Breast epithelium (tissue), 4 donors: ENCODE measurements around the gene CHCHD6. TPM values are rescaled to one million over a fixed set of nuclear protein-coding genes. Genes with fewer than 3 reads are reported as not detected.

Experiments
- DNase-seq, 2 donors: peaks; one replicate each; pipeline ENCODE4 v3.0.0-alpha.2; 2019; ENCODE audit warnings: low spot score in 2 of 2
- H3K27ac ChIP-seq, 2 donors: fragments of 200-600 bp; sonication (generic) in 1 of 2; one replicate each; pipeline ENCODE4 v1.5.1; 2016 to 2019; ENCODE audit warnings: mild to moderate bottlenecking in 1 of 2
- H3K27me3 ChIP-seq, 2 donors: fragments of 200-600 bp; sonication (generic) in 1 of 2; one replicate each; pipeline versions ENCODE4 v1.5.1 to v1.6.0; 2017 to 2019; ENCODE audit warnings: control low read depth in 1 of 2, mild to moderate bottlenecking in 1 of 2
- H3K36me3 ChIP-seq: fragments of 200-600 bp; one replicate; pipeline ENCODE4 v1.5.1; 2019
- H3K4me1 ChIP-seq, 2 donors: fragments of 200-600 bp; sonication (generic); one replicate each; pipeline ENCODE4 v1.5.1; 2016 to 2019; ENCODE audit warnings: control low read depth in 1 of 2
- H3K4me3 ChIP-seq, 3 donors: fragments of 200-600 bp; sonication (generic); 1 replicate in 2 of 3; 2 replicates in 1 of 3; pipeline ENCODE4 v1.5.1; 2016 to 2019; ENCODE audit warnings: mild to moderate bottlenecking in 3 of 3, moderate library complexity in 2 of 3
- H3K9me3 ChIP-seq, 2 donors: fragments of 200-600 bp; sonication (generic) in 1 of 2; one replicate each; pipeline ENCODE4 v1.5.1; 2016 to 2019; ENCODE audit warnings: control low read depth in 1 of 2
- POLR2A ChIP-seq: fragments of 450-650 bp; IDR thresholded peaks from one replicate; pipeline ENCODE4 v1.6.1; 2016; ENCODE audit warnings: antibody characterized with exemption, mild to moderate bottlenecking, moderate library complexity
- POLR2AphosphoS5 ChIP-seq, 3 donors: sonication (generic); formaldehyde crosslinking; IDR thresholded peaks; one replicate each; pipeline ENCODE4 v1.6.1; 2017; ENCODE audit warnings: antibody characterized with exemption in 3 of 3
- intact Hi-C: fragments of 100-400 bp; cut with DNase I; formaldehyde crosslinking; loops from one replicate; pipeline ENCODE4 v1.15.1; 2023; ENCODE audit warnings: low total_unique reads
- total RNA-seq, 3 donors: library from RNA; depleted of rRNA; stranded (reverse); fragments of >200 nt; gene quantifications; one replicate each; pipeline ENCODE4 v1.1.0, GENCODE V29; 2016
- TF ChIP-seq, protein P1 (sequence below), 3 donors: fragments of 450-650 bp; IDR thresholded peaks; one replicate each; pipeline ENCODE4 v1.5.1; 2016 to 2017; ENCODE audit warnings: antibody characterized with exemption in 3 of 3, mild to moderate bottlenecking in 3 of 3, moderate library complexity in 3 of 3

CHCHD6 gene, protein sequence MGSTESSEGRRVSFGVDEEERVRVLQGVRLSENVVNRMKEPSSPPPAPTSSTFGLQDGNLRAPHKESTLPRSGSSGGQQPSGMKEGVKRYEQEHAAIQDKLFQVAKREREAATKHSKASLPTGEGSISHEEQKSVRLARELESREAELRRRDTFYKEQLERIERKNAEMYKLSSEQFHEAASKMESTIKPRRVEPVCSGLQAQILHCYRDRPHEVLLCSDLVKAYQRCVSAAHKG
- 10 to 100 TPM; 12.2 to 21.2 (median 19.3) TPM for total RNA-seq

DNA sequence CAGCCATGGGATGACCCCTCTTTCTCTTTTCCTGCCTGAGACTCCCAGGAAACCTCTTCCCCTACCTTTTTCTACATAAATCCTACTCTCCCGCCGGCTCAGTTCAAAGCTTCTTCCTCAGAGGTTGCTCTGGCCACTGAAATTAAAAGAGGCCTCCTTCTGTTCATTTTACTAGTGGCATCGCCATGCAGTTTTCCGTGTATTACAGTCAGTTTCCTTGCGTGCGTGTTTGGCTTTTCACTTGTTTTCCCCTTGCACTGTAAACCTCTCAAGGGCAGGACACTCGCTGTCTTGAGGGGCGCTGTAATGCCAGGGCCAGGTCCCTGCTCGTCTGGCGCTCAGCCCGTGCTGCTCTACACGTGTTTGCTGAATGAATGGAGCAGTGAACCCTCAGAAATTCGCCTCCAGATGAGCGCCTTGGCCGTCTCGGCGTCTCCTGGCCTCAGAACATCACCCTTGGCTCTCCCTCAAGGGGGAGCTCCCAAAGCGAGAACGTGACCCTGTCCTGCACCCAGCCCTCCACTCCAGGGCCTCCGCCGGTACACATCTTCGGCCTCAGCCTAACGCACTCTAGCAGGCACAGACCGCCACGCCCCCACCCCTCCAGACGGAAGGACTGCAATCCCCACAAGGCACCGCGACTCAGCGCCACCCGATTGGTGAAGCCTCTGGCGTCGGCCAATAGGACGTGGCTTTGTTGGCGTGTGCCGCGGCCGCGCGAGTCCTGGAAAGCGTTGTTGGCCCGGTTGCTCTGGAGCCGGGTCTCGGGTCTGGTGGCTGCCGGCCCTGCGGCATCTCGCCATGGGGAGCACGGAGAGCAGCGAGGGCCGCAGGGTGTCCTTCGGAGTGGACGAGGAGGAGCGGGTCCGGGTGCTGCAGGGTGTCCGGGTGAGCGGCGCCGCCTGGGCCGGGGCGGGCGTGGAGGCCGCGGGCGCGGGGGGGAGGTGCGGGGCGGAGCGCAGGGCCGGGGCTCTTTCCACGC is at the start of gene CHCHD6:
Gene CHCHD6 (plus strand): TSS at position 729 of the 982 bp plus-strand sequence. CDS start 73 bp downstream, at position 802.
- DNase-seq, result peak; percentile 93 to 96
- TF ChIP-seq POLR2A (no peak), POLR2AphosphoS5 (IDR thresholded peaks at IDR 0.05) (peak in 2 of 3 donors; percentile 51 to 53)
- intact Hi-C loops, result no loop called here
- peaks cover 0 to 5% of the 10 kb centered on the region in 2 donors for H3K4me1 ChIP-seq
- H3K4me3 ChIP-seq, result peak within 1 kb of the TSS; percentile 71 to 99 (median 98)
- H3K36me3 ChIP-seq, result no peaks in the 10 kb centered on the region
- no peaks in the 10 kb centered on the region for H3K9me3 ChIP-seq
- H3K27me3 ChIP-seq, result no peaks in the 10 kb centered on the region
- no peak within 1 kb of the TSS for H3K27ac ChIP-seq

DNA sequence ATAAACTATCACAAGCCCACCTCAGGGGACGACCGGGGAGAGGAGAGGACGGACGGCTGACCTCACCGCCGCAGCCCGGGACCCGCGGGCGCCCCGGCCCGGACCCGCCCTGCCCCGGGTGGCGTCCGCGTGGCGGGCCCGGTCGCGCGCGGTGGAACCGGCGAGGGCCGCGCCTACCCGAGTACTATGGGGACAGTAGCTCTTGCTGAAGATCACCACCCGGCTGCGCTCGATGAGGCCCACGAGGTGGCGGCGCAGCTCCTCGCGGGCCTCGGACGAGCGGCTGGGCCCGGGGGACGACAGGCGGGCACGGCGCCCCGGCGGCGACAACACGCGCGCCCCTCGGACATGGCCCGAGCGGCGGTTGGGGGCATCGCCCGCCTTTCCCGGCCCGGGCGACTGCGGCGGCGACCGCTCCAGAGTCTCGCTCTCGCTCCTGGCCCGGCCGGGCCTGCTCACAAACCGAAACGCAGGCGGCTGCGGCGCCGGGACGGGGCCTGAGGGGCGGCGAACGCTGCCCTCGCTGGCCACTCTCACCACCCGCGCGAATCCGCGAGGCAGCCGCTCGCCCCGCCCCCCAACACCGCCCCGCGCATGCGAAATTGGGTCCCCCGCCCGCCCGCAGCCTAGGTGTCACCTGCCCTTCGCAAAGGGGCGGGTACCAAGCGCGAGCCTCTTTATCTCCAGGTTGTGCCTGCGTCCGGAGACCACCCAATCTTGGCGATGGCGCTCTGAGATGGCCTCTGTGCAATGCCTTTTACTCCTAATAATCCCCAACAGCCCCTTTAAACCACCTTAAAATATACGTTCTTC is 49.3 kb upstream of the CHCHD6 start, which contains the start of gene TXNRD3:
Gene TXNRD3 (minus strand): TSS at position 554 of the 813 bp plus-strand sequence.
- H3K27me3 ChIP-seq, result no peaks in the 10 kb centered on the region
- intact Hi-C loops, result no loop called here
- H3K4me1 ChIP-seq, result peaks cover 0 to 6% of the 10 kb centered on the region in 2 donors
- TF ChIP-seq POLR2AphosphoS5 (IDR thresholded peaks at IDR 0.05), result peak in 2 of 3 donors; percentile 27 to 34
- TF ChIP-seq, protein P1, sequence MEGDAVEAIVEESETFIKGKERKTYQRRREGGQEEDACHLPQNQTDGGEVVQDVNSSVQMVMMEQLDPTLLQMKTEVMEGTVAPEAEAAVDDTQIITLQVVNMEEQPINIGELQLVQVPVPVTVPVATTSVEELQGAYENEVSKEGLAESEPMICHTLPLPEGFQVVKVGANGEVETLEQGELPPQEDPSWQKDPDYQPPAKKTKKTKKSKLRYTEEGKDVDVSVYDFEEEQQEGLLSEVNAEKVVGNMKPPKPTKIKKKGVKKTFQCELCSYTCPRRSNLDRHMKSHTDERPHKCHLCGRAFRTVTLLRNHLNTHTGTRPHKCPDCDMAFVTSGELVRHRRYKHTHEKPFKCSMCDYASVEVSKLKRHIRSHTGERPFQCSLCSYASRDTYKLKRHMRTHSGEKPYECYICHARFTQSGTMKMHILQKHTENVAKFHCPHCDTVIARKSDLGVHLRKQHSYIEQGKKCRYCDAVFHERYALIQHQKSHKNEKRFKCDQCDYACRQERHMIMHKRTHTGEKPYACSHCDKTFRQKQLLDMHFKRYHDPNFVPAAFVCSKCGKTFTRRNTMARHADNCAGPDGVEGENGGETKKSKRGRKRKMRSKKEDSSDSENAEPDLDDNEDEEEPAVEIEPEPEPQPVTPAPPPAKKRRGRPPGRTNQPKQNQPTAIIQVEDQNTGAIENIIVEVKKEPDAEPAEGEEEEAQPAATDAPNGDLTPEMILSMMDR (IDR thresholded peaks at IDR 0.05), result no peak
- no peaks in the 10 kb centered on the region for H3K36me3 ChIP-seq
- DNase-seq, result peak; percentile 70 to 81
- peak within 1 kb of the TSS; percentile 86 to 94 for H3K27ac ChIP-seq
- H3K4me3 ChIP-seq, result peak within 1 kb of the TSS; percentile 61 to 96 (median 77)
- H3K9me3 ChIP-seq, result no peaks in the 10 kb centered on the region

DNA sequence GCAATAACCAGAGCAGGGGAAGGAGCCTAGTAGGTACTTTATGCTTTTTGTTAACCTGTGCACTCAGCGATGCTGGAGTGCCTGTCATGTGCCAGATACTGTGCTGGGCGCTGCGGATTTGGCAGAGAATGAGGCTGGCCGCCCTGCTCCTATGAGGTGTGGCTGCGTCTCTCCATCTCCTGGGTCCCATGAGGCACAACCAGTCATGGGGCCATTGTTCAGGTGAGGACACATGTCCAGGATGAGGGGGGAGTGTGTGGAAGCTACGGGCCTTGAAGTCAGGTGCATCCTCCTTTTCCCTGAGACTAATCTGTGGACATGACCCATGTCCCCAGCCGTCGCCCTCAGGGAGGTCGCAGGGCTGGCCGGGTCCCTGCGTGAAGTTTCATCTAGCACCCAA is 48.2 kb upstream of the CHCHD6 start:
- TF ChIP-seq POLR2AphosphoS5 (IDR thresholded peaks at IDR 0.05) (no peak), POLR2A (no peak)
- TF ChIP-seq, protein P1 (IDR thresholded peaks at IDR 0.05), result no peak
- peaks cover 0 to 6% of the 10 kb centered on the region in 2 donors for H3K4me1 ChIP-seq
- no peak for DNase-seq
- peaks cover 0 to 7% of the 10 kb centered on the region in 2 donors for H3K27me3 ChIP-seq
- no peaks in the 10 kb centered on the region for H3K9me3 ChIP-seq
- H3K36me3 ChIP-seq, result no peaks in the 10 kb centered on the region
- no peak overlapping the region for H3K4me3 ChIP-seq
- intact Hi-C loops, result no loop called here
- H3K27ac ChIP-seq, result no peak overlapping the region

DNA sequence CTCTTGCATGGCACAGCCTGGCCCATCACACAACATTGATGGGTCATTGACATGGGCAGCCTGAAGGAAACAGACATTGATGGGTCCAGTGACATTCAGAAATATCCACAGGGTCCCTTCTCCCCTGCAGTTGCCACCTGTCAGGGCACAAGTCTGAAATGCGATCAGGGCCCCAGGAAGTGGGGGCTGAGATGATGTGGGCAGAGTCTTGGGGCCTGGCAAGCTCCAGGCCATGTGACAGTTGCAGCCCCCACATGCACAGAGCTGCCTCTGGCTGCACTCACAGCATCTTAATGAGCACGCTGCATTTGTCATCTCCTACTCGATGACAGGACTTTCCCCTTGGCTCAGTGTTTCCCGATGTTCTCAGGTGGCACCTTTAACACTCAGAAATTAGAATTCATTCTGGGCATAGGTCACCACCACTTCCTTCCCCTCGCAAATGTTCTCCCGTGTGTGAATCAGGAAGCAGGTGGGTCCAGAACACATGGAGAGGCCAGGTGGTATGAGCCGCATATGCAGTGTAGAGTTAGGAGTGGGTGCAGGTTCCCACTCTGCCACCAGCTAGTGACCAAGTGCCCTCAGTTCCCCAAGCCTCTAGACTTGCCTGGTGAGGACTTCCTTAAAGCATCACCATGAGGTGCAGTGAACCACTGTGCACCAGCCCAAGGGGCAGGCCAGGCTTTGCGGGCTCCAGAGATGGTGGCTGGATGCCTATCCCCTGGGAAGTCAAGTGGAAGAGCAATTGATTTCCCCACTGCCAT is 47.5 kb upstream of the CHCHD6 start:
- H3K27ac ChIP-seq, result no peak overlapping the region
- peaks cover 0 to 6% of the 10 kb centered on the region in 2 donors for H3K4me1 ChIP-seq
- DNase-seq, result no peak
- no peaks in the 10 kb centered on the region for H3K36me3 ChIP-seq
- intact Hi-C loops, result no loop called here
- TF ChIP-seq, protein P1 (IDR thresholded peaks at IDR 0.05), result no peak
- TF ChIP-seq POLR2A (no peak), POLR2AphosphoS5 (IDR thresholded peaks at IDR 0.05) (no peak)
- no peaks in the 10 kb centered on the region for H3K9me3 ChIP-seq
- no peak overlapping the region for H3K4me3 ChIP-seq
- peaks cover 0 to 11% of the 10 kb centered on the region in 2 donors for H3K27me3 ChIP-seq
